Stimulated activated CD4-positive, alpha-beta T cell treated with anti-CD3 and anti-CD28 coated beads, Interleukin-12 subunit alpha, Interleukin-12 subunit beta, amount 100 ng/mL, for 4 hours (primary cell): ENCODE data around the gene OR2V2.
A peak's percentile ranks its signal among the peaks of the same experiment; 100 is the strongest.

Source experiments
- DNase-seq: peaks from one replicate; pipeline ENCODE4 v3.0.0-alpha.2; 2020

The OR2V2 gene

DNA sequence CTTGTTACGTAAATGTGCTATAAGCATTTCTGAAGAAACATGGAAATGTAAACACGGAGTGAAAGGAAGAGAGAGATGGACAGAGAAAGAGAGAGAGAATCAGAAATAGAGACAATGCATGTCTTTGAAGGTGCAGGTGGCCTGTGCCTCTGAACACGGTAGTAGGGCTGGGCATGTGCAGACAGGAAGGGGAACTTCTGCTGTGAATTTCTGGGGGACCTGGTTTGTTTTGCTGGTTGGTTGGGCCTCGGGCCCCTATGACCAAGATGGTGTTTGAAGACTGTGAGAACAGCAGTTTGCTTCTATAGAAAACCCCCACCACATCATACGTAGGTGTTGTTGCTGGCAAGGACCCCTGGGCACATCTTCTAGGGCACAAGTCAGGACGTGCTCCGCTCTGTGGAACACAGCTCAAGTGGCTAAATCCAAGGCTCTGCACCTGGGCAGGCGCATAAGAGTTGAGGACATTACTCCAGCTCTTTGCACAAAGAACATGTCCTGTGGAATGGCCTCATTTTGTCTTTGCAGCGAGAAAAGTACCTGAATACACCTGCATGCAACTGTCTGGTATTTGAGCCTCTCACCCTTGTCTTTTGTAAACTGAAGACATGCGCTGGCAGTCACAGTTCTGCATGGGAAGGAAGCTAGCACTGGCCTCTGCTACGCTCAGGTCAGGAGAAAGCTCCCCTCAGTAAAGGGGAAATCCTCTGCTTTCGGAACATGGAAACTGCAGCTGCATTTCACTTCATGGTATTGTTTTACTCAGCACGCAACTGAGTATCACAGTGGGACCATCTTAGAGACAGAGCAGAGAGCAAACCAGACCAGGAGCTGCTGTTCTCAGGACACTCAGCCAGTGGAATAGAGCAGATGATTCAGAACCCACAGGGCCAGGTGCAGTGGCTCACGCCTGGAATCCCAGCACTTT, 2.7 kb downstream of the OR2V2 start:
- no peak for DNase-seq

DNA sequence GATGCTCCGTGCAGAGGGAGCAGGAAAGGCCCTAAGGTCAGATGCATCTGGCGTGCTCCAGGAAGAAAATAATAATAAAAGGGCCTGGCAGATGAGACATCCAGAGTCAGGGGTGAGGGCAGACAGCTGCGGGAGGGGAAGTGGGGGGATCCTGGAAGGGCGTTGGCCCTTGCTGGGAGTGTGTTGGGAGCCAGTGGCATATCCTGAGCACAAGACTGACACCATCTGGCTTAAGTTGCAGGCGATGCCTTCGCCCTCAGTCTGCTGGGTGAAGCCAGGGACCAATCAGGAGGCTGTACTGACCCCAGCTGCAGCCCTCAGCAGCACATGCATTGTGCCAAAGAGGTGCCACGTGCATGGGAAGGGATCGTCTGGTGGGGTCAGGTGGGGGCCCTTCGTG, 3.8 kb downstream of the OR2V2 start:
- DNase-seq = no peak

- DNase-seq = no peak
These were observed 5.0 kb downstream of the OR2V2 start for GRCh38 chr5:181152406-181152805.

DNA sequence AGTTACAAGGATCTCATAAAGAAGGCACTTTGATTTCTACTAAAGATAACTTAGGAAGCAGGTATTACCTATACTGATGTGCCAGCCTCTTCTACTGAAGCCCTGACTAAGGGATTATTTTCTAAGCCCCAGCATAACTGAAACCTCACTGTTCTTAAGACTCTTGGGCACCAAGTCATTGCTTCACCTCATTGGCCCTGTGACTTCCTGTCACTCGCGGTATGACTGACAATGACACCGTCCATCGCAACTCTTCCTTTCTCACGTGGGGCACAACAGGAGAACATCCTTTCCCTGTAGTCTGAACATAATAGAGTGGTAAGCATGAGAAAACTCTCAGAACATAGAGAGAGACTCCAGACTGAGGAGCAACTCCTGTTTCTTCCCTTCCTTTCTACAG, 6.4 kb downstream of the OR2V2 start:
- no peak for DNase-seq

DNA sequence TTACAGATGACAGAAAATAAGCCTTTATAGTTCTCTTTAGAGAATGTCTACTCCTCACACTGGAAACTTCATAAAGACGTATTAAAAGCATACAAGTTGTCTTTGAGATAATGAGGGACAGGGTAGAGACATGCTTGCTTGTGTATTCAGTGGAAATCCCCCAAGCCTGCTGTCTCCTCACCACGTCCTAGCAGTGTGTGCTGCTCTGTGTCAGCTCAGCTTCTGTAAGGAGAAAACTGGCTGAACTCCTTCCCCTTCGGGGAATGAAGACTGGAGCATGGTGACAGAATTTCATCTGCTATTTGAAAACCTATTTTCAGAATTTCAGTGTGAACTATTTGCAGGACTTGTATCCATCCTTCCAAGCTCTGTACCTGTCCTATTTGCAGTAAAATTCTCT, 9.4 kb downstream of the OR2V2 start:
- no peak for DNase-seq

DNA sequence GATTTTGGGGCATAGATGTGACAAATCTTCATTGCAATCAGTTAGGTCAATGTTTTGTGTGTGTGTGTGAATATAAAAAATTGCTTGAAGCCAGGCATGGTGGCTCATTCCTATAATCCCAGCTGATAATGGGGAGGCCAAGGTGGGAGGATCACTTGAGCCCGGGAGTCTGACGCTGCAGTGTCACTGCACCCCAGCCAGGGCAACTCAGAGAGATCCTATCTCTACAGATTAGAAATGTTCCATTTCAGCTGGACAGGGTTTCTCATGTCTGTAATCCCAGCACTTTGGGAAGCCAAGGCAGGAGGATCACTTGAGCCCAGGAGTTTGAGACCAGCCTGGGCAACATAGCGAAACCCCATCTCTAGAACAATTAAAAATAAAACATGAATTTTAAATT, 11.5 kb downstream of the OR2V2 start:
- no peak for DNase-seq

DNA sequence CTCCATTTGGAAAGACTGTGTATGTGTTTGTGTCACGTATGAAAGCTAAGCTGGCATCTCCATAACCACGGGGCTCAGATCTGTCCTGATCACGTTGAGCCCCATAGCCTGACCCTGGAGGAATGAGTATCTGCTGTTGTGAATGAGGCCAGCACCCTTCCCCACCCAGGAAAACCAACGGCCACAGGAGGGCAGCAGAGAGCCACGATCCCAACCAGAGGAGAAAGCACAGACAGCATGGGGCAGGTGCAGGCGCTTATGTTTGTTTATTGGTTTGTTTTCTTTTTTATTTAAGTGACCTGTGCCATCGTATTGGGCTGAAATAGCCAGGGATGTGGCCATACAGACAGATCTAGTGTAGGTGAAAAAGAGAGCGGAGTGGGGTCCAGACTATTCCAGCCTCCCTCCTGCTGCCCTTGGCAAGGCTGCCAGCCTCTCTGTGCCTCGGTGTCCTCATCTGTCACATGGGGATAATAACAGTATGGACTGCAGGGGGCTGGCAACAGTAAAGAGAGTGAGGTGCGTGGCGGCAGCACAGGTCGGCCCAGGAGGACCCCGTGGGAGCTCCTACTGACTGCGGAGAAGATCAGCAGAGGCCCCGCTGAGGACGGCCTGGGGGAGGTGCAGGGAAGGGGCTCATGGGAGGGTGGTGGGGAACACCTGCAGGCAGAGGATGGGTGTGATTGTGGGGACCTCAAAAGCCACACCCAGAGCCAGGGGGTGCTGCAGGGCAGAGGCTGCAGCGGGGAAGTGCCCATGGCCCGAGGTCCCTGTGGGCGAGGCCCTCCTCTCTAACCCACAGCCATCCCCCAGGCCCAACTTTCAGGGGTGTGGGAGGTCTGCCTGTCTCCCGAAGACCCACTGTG, 12.1 kb downstream of the OR2V2 start:
- peak; percentile 97 for DNase-seq

DNA sequence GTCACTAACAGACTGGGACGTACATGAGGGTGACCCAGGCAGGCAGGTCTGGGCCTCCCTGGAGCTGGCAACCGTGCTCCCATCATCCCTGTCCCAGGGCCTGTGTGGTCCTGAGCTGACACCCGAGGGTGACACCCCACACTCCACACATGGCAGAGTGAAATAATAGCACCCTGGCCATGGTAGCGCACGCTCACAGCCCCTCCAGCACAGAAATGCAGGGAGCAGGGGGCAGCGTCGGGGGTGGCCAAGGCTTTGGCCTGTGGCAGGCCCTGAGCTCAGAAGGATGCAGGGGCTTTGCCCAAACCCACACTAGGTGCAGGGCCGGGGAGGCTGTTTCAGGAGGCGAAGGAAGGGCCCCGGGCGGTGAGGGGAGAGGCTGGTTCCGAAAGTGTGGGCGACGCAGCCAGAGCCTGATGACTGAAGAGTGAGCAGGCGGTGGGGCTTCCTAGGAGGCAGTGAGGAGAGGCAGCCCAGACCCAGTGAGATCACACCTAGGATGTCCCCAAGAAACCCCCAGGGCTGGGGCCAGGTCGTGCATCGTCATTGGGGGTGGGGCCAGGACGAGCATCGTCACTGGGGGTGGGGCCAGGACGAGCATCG, 12.9 kb downstream of the OR2V2 start:
- peak; percentile 76 for DNase-seq

- DNase-seq = peak; percentile 42
These were observed 13.6 kb downstream of the OR2V2 start for GRCh38 chr5:181160755-181161533.

- no peak for DNase-seq
These were observed 14.3 kb downstream of the OR2V2 start for GRCh38 chr5:181161534-181162175.

DNA sequence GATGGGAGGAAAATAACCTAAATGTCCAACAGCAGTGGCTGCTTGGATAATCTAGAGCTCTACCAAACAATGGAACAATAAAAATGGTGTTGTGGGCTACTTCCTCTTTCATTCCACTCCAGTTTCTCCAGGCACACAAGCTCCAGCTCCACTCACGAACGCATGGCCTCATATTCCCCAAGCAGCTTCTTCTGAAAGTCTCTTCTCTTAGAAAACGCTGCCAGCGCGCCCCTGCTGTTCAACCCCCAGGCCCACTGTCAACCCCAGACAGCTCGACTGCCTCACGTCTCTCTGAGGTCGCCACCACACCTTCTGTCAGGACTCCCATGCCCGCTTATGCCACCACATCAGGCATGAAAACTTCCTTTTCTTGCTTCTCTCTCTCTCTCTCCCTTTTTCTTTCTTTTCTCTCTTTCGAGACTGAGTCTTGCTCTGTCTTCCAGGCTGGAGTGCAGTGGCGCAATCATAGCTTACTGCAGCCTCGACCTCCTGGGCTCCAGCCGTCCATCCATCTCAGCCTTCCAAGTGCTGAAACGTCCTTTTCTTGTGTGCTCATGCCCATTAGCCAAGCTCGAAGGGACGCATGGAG, 16.2 kb downstream of the OR2V2 start:
- DNase-seq = no peak

- peak; percentile 59 for DNase-seq
These were observed 16.9 kb downstream of the OR2V2 start for GRCh38 chr5:181164076-181164952.

GRCh38 chr5:181166812-181167733, 19.7 kb downstream of the OR2V2 start:
- DNase-seq = no peak

DNA sequence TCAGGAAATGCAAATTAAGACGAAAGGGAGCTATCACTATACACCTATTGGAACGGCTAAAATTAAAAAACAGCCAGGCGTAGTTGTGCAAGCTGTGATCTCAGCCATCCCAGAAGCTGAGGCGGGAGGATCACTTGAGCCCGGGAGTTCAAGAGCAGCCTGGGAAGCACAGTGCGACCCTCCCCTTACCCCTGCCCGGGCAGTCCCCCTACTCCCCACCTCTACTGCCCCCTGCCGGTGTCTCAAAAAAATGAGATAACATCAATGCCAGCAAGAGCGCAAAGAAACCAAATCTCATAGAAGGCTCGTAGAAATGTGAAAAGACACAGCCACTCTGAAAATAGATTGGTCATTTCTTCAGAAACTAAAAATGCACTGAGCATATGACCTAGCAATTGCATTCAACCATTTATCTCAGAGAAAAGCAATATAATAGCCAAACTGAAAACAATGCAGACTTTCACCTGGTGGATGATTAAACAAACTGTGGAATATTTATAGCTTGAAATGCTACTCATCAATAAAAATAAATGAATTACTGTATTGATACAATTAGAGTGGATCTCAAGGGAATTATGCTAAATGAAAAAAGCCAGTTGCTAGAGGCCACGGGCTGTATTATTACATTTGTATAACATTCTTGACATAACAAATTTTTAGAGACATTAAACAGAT, 20.6 kb downstream of the OR2V2 start:
- no peak for DNase-seq

DNA sequence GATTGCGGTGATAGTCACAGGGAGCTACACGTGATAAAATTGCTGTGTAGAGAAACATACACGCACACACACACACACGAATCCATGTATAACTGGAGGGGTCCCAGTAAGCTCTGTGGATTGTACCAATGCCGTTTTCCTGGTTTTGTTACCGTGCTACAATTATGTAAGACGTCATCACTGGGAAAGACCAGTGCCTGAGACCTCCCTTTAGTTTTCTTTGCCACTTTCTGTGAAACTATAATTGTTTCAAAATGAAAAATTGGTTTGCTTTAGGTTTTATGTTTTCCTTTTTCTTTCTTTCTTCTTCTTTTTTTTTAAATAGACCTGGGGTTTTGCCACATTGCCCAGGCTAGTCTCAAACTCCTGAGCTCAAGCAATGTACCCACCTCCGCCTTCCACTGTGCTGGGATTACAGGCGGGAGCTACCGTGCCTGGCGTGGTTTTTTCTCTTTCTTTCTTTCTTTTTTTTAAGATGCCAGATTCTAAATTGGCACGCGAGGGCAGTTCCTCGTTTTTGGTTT, 21.3 kb downstream of the OR2V2 start:
- DNase-seq = no peak

GRCh38 chr5:181169459-181170236, 22.3 kb downstream of the OR2V2 start:
- peak; percentile 86 for DNase-seq

GRCh38 chr5:181170237-181170825, 22.9 kb downstream of the OR2V2 start:
- no peak for DNase-seq
